ENCODE data around the gene ELFN1.

Gene ELFN1

GRCh38 chr7:1696671-1697498 lies 26.8 kb downstream of the ELFN1 start:
- intact Hi-C loops (cut with micrococcal nuclease): no loop called here
- Mint-ChIP-seq H3K9me3 (no peaks in the 10 kb centered on the region), H3K4me3 (no peak overlapping the region), H3K36me3 (ENCODE audit: low read depth) (no peaks in the 10 kb centered on the region), H3K27me3 (peaks cover 15% of the 10 kb centered on the region), H3K27ac (no peak overlapping the region), H3K4me1 (ENCODE audit: low read depth) (no peaks in the 10 kb centered on the region)

GRCh38 chr7:1697499-1698125 lies 27.5 kb downstream of the ELFN1 start:
- no peak overlapping the region for H3K27ac Mint-ChIP-seq
- peaks cover 17% of the 10 kb centered on the region for H3K27me3 Mint-ChIP-seq
- intact Hi-C loops (cut with micrococcal nuclease): no loop called here
- H3K4me1 Mint-ChIP-seq (ENCODE audit: low read depth): no peaks in the 10 kb centered on the region
- H3K4me3 Mint-ChIP-seq: no peak overlapping the region
- peaks cover 4% of the 10 kb centered on the region for H3K9me3 Mint-ChIP-seq
- H3K36me3 Mint-ChIP-seq (ENCODE audit: low read depth): no peaks in the 10 kb centered on the region

- no peak overlapping the region for H3K27ac Mint-ChIP-seq
- no peaks in the 10 kb centered on the region for H3K36me3 Mint-ChIP-seq (ENCODE audit: low read depth)
- no peaks in the 10 kb centered on the region for H3K4me1 Mint-ChIP-seq (ENCODE audit: low read depth)
- H3K27me3 Mint-ChIP-seq: peaks cover 18% of the 10 kb centered on the region
- H3K9me3 Mint-ChIP-seq: peaks cover 10% of the 10 kb centered on the region
- no peak overlapping the region for H3K4me3 Mint-ChIP-seq
- intact Hi-C loops (cut with micrococcal nuclease): no loop called here
Observed at GRCh38 chr7:1698201-1698600, 28.1 kb downstream of the ELFN1 start.

GRCh38 chr7:1698951-1699350 lies 28.9 kb downstream of the ELFN1 start:
- no peak overlapping the region for H3K4me3 Mint-ChIP-seq
- no peaks in the 10 kb centered on the region for H3K4me1 Mint-ChIP-seq (ENCODE audit: low read depth)
- H3K27ac Mint-ChIP-seq: no peak overlapping the region
- H3K9me3 Mint-ChIP-seq: peaks cover 14% of the 10 kb centered on the region
- H3K27me3 Mint-ChIP-seq: peaks cover 23% of the 10 kb centered on the region
- H3K36me3 Mint-ChIP-seq (ENCODE audit: low read depth): no peaks in the 10 kb centered on the region
- intact Hi-C loops (cut with micrococcal nuclease): no loop called here

GRCh38 chr7:1700086-1700485 lies 30.0 kb downstream of the ELFN1 start:
- Mint-ChIP-seq H3K27ac (no peak overlapping the region), H3K4me1 (ENCODE audit: low read depth) (no peaks in the 10 kb centered on the region), H3K36me3 (ENCODE audit: low read depth) (no peaks in the 10 kb centered on the region), H3K27me3 (peaks cover 28% of the 10 kb centered on the region), H3K4me3 (no peak overlapping the region), H3K9me3 (peaks cover 14% of the 10 kb centered on the region)
- intact Hi-C loops (cut with micrococcal nuclease): no loop called here

GRCh38 chr7:1700536-1701333 lies 30.7 kb downstream of the ELFN1 start:
- H3K4me3 Mint-ChIP-seq: no peak overlapping the region
- H3K27ac Mint-ChIP-seq: no peak overlapping the region
- peaks cover 14% of the 10 kb centered on the region for H3K9me3 Mint-ChIP-seq
- intact Hi-C loops (cut with micrococcal nuclease): no loop called here
- peaks cover 28% of the 10 kb centered on the region for H3K27me3 Mint-ChIP-seq
- H3K4me1 Mint-ChIP-seq (ENCODE audit: low read depth): no peaks in the 10 kb centered on the region
- no peaks in the 10 kb centered on the region for H3K36me3 Mint-ChIP-seq (ENCODE audit: low read depth)

GRCh38 chr7:1702652-1703051 lies 32.6 kb downstream of the ELFN1 start:
- Mint-ChIP-seq H3K36me3 (ENCODE audit: low read depth) (no peaks in the 10 kb centered on the region), H3K4me3 (no peak overlapping the region), H3K4me1 (ENCODE audit: low read depth) (no peaks in the 10 kb centered on the region), H3K27ac (no peak overlapping the region), H3K27me3 (peaks cover 22% of the 10 kb centered on the region), H3K9me3 (peaks cover 14% of the 10 kb centered on the region)
- intact Hi-C loops (cut with micrococcal nuclease): no loop called here

GRCh38 chr7:1703441-1703840 lies 33.4 kb downstream of the ELFN1 start:
- Mint-ChIP-seq H3K4me1 (ENCODE audit: low read depth) (no peaks in the 10 kb centered on the region), H3K27ac (no peak overlapping the region), H3K36me3 (ENCODE audit: low read depth) (no peaks in the 10 kb centered on the region), H3K9me3 (peaks cover 14% of the 10 kb centered on the region), H3K4me3 (no peak overlapping the region), H3K27me3 (peaks cover 20% of the 10 kb centered on the region)
- intact Hi-C loops (cut with micrococcal nuclease): no loop called here

- no peaks in the 10 kb centered on the region for H3K36me3 Mint-ChIP-seq (ENCODE audit: low read depth)
- peaks cover 21% of the 10 kb centered on the region for H3K27me3 Mint-ChIP-seq
- no peak overlapping the region for H3K27ac Mint-ChIP-seq
- H3K4me3 Mint-ChIP-seq: no peak overlapping the region
- no peaks in the 10 kb centered on the region for H3K4me1 Mint-ChIP-seq (ENCODE audit: low read depth)
- H3K9me3 Mint-ChIP-seq: peaks cover 20% of the 10 kb centered on the region
- intact Hi-C loops (cut with micrococcal nuclease): no loop called here
Observed at GRCh38 chr7:1703871-1704810, 34.1 kb downstream of the ELFN1 start.

- peaks cover 21% of the 10 kb centered on the region for H3K27me3 Mint-ChIP-seq
- no peaks in the 10 kb centered on the region for H3K4me1 Mint-ChIP-seq (ENCODE audit: low read depth)
- no peak overlapping the region for H3K4me3 Mint-ChIP-seq
- H3K27ac Mint-ChIP-seq: no peak overlapping the region
- intact Hi-C loops (cut with micrococcal nuclease): no loop called here
- H3K36me3 Mint-ChIP-seq (ENCODE audit: low read depth): no peaks in the 10 kb centered on the region
- H3K9me3 Mint-ChIP-seq: peaks cover 24% of the 10 kb centered on the region
Observed at GRCh38 chr7:1704811-1705738, 35.0 kb downstream of the ELFN1 start.

GRCh38 chr7:1705856-1706255 lies 35.8 kb downstream of the ELFN1 start:
- Mint-ChIP-seq H3K9me3 (peaks cover 30% of the 10 kb centered on the region), H3K4me1 (ENCODE audit: low read depth) (no peaks in the 10 kb centered on the region), H3K4me3 (no peak overlapping the region), H3K27me3 (peaks cover 18% of the 10 kb centered on the region), H3K36me3 (ENCODE audit: low read depth) (no peaks in the 10 kb centered on the region), H3K27ac (no peak overlapping the region)
- intact Hi-C loops (cut with micrococcal nuclease): no loop called here

- H3K27me3 Mint-ChIP-seq: peaks cover 18% of the 10 kb centered on the region
- H3K9me3 Mint-ChIP-seq: peaks cover 30% of the 10 kb centered on the region
- H3K36me3 Mint-ChIP-seq (ENCODE audit: low read depth): no peaks in the 10 kb centered on the region
- H3K4me1 Mint-ChIP-seq (ENCODE audit: low read depth): no peaks in the 10 kb centered on the region
- intact Hi-C loops (cut with micrococcal nuclease): no loop called here
- no peak overlapping the region for H3K27ac Mint-ChIP-seq
- no peak overlapping the region for H3K4me3 Mint-ChIP-seq
Observed at GRCh38 chr7:1706381-1706720, 36.3 kb downstream of the ELFN1 start.
